GM12878 (cell line): Measurements from ENCODE around the gene THAP10. TPM values are rescaled to one million over a fixed set of nuclear protein-coding genes. Genes with fewer than 3 reads are reported as not detected.

Experiments
- BACH1 ChIP-seq: fragments of 450-650 bp; IDR thresholded peaks from 2 replicates; pipeline ENCODE4 v1.6.1; 2017; ENCODE audit warnings: mild to moderate bottlenecking, borderline replicate concordance
- CUX1 ChIP-seq: IDR thresholded peaks from 2 replicates; pipeline ENCODE4 v1.6.1; 2012; ENCODE audit warnings: improper control_type of control experiment, low read depth, low read length; ENCODE audit not compliant: insufficient replicate concordance
- E2F8 ChIP-seq: fragments of 450-650 bp; IDR thresholded peaks from 2 replicates; pipeline ENCODE4 v1.6.1; 2018; ENCODE audit warnings: mild to moderate bottlenecking, low read depth, moderate library complexity; ENCODE audit not compliant: partially characterized antibody
- NR2F1 ChIP-seq: fragments of 450-650 bp; conservative IDR thresholded peaks from 2 replicates; pipeline ENCODE4 v1.6.1; 2017; ENCODE audit warnings: mild to moderate bottlenecking
- RCOR1 ChIP-seq: conservative IDR thresholded peaks from 2 replicates; pipeline ENCODE4 v1.6.1; 2012; ENCODE audit warnings: low read depth, low read length, improper control_type of control experiment
- SIN3A ChIP-seq: IDR thresholded peaks from 2 replicates; pipeline ENCODE4 v1.6.1; 2012; ENCODE audit warnings: low read depth, low read length, improper control_type of control experiment
- ZBTB11 ChIP-seq: fragments of 450-650 bp; formaldehyde crosslinking; IDR thresholded peaks from 2 replicates; pipeline ENCODE4 v1.5.0; 2022; ENCODE audit warnings: mild to moderate bottlenecking, missing genetic modification characterization
- ZNF217 ChIP-seq: fragments of 450-650 bp; IDR thresholded peaks from 2 replicates; pipeline ENCODE4 v1.6.1; 2017; ENCODE audit warnings: antibody characterized with exemption, mild to moderate bottlenecking
- ZNF622 ChIP-seq: fragments of 450-650 bp; IDR thresholded peaks from 2 replicates; pipeline ENCODE4 v1.6.1; 2017; ENCODE audit warnings: mild to moderate bottlenecking, inconsistent platforms
- ZNF687 ChIP-seq: fragments of 450-650 bp; IDR thresholded peaks from 2 replicates; pipeline ENCODE4 v1.6.1; 2017; ENCODE audit warnings: mild to moderate bottlenecking, moderate library complexity
- polyA plus RNA-seq, 11 experiments: library from polyadenylated mRNA; depleted of rRNA in 4 of 11; unstranded in 6 of 11; stranded (reverse) in 5 of 11; fragments of >200 nt; fragmentation: Nextera tagmentation in 4 of 11; fragmentation: Illumina TruSeq in 1 of 11; extraction: Ambion mirVana in 4 of 11; extraction: Trizol in 1 of 11; gene quantifications; 1 replicate in 1 of 11; 2 replicates in 10 of 11; pipeline versions ENCODE4 v1.2.1 to v1.2.3, GENCODE V29; 2011 to 2016; ENCODE audit warnings: inconsistent platforms in 2 of 11, missing spikeins in 2 of 11, low read depth in 1 of 11
- total RNA-seq, 4 experiments: library from RNA; depleted of rRNA in 3 of 4; stranded (reverse); fragments of >200 nt in 3 of 4; fragmentation: Illumina TruSeq in 1 of 4; extraction: Trizol in 1 of 4; gene quantifications; 2 replicates each; pipeline versions ENCODE4 v1.2.1 to v1.2.3, GENCODE V29; 2013 to 2021

THAP10 gene
- total and polyA plus RNA-seq, 10 of the 15 experiments (the other 5 are each of a cell fraction or from before 2014, with no cell fraction given), result 0.35 to 5.2 (median 1.4) TPM

- no peak for TF ChIP-seq ZNF687
- no peak for TF ChIP-seq E2F8
- TF ChIP-seq CUX1, result no peak
- TF ChIP-seq NR2F1, result no peak
- TF ChIP-seq ZBTB11, result no peak
- TF ChIP-seq BACH1, result no peak
- TF ChIP-seq ZNF622, result no peak
- TF ChIP-seq ZNF217, result no peak
- no peak for TF ChIP-seq SIN3A
- no peak for TF ChIP-seq RCOR1
Measured at GRCh38 chr15:70936326-70936725, 44.1 kb upstream of the THAP10 start (continued).
